Liver (tissue), 3 donors: ENCODE data around the gene PPP2R3B.

Experiments
- ATF3 ChIP-seq: IDR thresholded peaks from 2 replicates; pipeline ENCODE4 v1.6.1; 2016; ENCODE audit warnings: antibody characterized with exemption
- CTCF ChIP-seq: fragments of 150-350 bp; IDR thresholded peaks from 2 replicates; pipeline ENCODE4 v1.5.1; 2017; ENCODE audit warnings: improper control_type of control experiment, low read depth, low read length; ENCODE audit not compliant: missing input control
- GABPA ChIP-seq, 2 donors: IDR thresholded peaks in 1 of 2; conservative IDR thresholded peaks in 1 of 2; 2 replicates each; pipeline ENCODE4 v1.6.1; 2016; ENCODE audit warnings: antibody characterized with exemption in 2 of 2, mild to moderate bottlenecking in 1 of 2, moderate library complexity in 1 of 2
- JUND ChIP-seq, 2 donors: IDR thresholded peaks; 2 replicates each; pipeline ENCODE4 v1.6.1; 2016; ENCODE audit warnings: antibody characterized with exemption in 2 of 2
- MAX ChIP-seq: IDR thresholded peaks from 2 replicates; pipeline ENCODE4 v1.6.1; 2016; ENCODE audit warnings: antibody characterized with exemption
- RAD21 ChIP-seq, 2 donors: IDR thresholded peaks; 2 replicates each; pipeline ENCODE4 v1.6.1; 2016; ENCODE audit warnings: antibody characterized with exemption in 2 of 2, mild to moderate bottlenecking in 2 of 2
- REST ChIP-seq: IDR thresholded peaks from 2 replicates; pipeline ENCODE4 v1.6.1; 2016; ENCODE audit warnings: antibody characterized with exemption, mild to moderate bottlenecking
- RXRA ChIP-seq, 2 donors: IDR thresholded peaks; 2 replicates each; pipeline ENCODE4 v1.6.1; 2017 to 2018; ENCODE audit warnings: antibody characterized with exemption in 2 of 2, mild to moderate bottlenecking in 1 of 2
- TAF1 ChIP-seq: conservative IDR thresholded peaks from 2 replicates; pipeline ENCODE4 v1.6.1; 2016; ENCODE audit warnings: antibody characterized with exemption, mild to moderate bottlenecking
- YY1 ChIP-seq: IDR thresholded peaks from 2 replicates; pipeline ENCODE4 v1.6.1; 2016; ENCODE audit warnings: antibody characterized with exemption, mild to moderate bottlenecking
- donor health status: healthy.
- donor health status: healthy.

GRCh38 chrX:333611-334311 lies 52.9 kb downstream of the PPP2R3B start:
- TF ChIP-seq TAF1 (no peak), CTCF (no peak), GABPA (IDR thresholded peaks at IDR 0.05 in 1 of 2, conservative IDR thresholded peaks at IDR 0.05 in 1 of 2) (no peak), JUND (IDR thresholded peaks at IDR 0.05) (no peak), REST (no peak), RAD21 (IDR thresholded peaks at IDR 0.05) (no peak), ATF3 (no peak), YY1 (no peak), RXRA (IDR thresholded peaks at IDR 0.05) (no peak), MAX (no peak)
